Transverse colon (tissue), 4 donors: ENCODE data around the gene AGT.

ENCODE experiments used
- EP300 ChIP-seq: sonication (generic); formaldehyde crosslinking; IDR thresholded peaks from one replicate; pipeline ENCODE4 v1.6.1; 2017; ENCODE audit warnings: antibody characterized with exemption, low read depth
- POLR2A ChIP-seq: fragments of 450-650 bp; IDR thresholded peaks from one replicate; pipeline ENCODE4 v1.6.1; 2016; ENCODE audit warnings: antibody characterized with exemption, mild to moderate bottlenecking, moderate library complexity
- POLR2AphosphoS5 ChIP-seq, 3 donors: sonication (generic); formaldehyde crosslinking; IDR thresholded peaks; one replicate each; pipeline ENCODE4 v1.6.1; 2016; ENCODE audit warnings: antibody characterized with exemption in 3 of 3
- TF ChIP-seq, protein P1 (sequence below), 5 experiments: fragments of 200-600 bp in 3 of 5; fragments of 450-650 bp in 2 of 5; sonication (generic) in 3 of 5; IDR thresholded peaks; 1 replicate in 2 of 5; 2 replicates in 3 of 5; pipeline ENCODE4 v1.5.1; 2016 to 2017; ENCODE audit warnings: antibody characterized with exemption in 5 of 5, inconsistent platforms in 3 of 5, mild to moderate bottlenecking in 2 of 5, moderate library complexity in 1 of 5

GRCh38 chr1:230758709-230759368, 44.9 kb upstream of the AGT start:
- TF ChIP-seq, protein P1, sequence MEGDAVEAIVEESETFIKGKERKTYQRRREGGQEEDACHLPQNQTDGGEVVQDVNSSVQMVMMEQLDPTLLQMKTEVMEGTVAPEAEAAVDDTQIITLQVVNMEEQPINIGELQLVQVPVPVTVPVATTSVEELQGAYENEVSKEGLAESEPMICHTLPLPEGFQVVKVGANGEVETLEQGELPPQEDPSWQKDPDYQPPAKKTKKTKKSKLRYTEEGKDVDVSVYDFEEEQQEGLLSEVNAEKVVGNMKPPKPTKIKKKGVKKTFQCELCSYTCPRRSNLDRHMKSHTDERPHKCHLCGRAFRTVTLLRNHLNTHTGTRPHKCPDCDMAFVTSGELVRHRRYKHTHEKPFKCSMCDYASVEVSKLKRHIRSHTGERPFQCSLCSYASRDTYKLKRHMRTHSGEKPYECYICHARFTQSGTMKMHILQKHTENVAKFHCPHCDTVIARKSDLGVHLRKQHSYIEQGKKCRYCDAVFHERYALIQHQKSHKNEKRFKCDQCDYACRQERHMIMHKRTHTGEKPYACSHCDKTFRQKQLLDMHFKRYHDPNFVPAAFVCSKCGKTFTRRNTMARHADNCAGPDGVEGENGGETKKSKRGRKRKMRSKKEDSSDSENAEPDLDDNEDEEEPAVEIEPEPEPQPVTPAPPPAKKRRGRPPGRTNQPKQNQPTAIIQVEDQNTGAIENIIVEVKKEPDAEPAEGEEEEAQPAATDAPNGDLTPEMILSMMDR (IDR thresholded peaks at IDR 0.05), result no peak
- no peak for TF ChIP-seq POLR2AphosphoS5 (IDR thresholded peaks at IDR 0.05)
- no peak for TF ChIP-seq EP300
- TF ChIP-seq POLR2A, result no peak
